GM18868 (cell line): ENCODE data around the gene C3orf18.
"Not testable (repeated sequence)": the region's sequence is repeated elsewhere in the genome, so short reads cannot be mapped to it uniquely, and the experiment has no call there.

Experiments used
- ATAC-seq: cut with Tn5 transposase; IDR thresholded peaks from one replicate; pipeline ENCODE4 v1.9.1; 2021; ENCODE audit warnings: mild to moderate bottlenecking, moderate library complexity; ENCODE audit not compliant: unreplicated experiment

Gene C3orf18

DNA sequence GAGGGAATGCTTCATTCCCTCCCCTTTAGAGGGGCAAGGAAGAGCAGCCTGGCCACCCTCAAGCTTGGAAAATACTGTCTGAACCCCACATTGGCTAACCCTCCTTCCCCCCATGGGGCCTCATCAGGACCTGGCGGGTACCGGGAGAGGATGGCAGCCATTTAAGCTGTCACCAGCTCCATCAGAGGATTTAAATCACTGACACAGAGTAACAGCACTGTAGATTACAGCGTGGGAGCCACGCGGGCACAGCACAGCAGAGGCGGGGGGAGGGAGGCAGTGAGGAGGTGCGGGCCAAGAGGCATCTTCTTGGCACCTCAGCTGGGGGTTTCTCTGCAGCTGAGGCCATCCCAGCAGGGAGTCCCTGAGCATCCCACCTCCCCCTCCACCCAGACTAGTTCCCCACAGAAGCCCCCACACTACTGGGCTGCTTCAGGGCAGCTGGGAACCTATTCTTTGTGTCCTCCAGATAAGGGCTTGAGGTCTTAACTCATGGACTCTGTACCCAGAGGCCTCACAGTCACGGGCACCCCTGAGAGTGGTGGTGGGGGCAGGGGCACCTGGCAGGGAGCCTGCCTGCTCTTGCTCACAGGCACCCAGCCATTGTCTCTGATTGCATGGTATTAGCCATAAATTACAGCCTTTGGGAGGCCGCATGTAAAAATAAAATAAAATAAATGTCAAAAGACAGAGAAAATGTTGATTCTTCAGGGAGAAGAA, 42.2 kb downstream of the C3orf18 start:
- no peak for ATAC-seq

DNA sequence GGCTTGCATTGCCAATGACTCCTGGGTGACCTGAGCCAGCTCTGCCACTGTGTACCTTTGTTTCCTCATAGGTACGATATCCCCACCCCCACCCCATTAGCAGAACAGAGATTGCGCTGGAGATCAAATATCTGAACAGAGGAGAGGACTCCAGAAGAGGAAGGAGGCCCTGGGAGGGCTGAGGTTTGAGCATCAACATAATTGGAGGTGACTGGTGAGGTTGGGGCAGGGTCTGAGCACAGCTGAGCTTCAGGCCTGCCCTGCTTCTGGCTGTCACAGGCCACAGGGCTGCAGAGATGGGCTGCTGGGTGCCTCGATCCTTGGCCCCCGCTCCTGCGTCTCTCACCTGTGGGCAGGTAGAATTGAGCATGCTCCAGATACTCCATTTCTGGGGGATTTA, 42.8 kb downstream of the C3orf18 start:
- no peak for ATAC-seq

DNA sequence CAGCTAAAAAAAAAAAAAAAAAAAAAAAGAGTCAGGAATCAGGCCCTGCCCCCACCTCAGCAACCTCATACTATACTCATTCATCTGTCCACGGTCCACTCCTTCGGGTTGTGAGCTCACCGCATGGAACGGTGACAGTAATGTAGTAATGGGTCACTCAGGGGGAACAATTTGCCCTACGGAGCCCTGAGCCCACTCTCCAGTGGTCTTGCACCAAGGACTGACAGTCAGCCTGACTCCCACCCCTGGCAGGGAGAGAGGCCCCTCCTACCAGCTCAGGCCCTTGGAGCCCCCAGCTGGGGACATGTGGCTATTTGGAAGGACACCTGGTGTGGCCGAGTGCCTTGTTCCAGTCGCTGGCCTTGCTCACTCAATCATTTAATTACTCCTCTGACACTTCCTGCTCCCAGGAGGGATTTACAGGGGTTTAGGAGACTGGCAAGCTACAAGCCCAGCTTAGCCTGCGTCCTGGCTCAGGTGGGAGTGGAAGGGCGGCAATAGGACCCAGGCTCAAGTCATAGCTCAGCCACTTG, 44.2 kb downstream of the C3orf18 start:
- no peak for ATAC-seq

DNA sequence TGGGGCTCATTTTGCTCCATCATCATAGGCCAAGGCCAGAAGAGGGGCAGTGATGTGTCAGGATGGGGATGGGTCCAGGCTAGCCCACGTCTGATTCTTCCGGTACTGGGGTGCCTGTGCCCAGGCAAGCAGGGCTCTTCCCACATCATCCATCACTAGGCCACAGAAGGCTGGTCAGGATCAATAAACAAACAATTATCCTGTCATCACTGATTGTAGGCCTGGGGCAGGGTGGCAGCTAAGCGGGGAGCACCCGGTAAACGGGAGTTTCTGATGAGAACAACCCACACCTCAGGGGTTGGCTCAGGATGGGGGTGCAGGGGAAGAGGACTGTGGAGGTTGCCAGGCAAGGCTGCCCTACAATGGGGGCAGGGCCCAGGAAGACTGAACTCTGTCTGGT, 46.0 kb downstream of the C3orf18 start:
- no peak for ATAC-seq

DNA sequence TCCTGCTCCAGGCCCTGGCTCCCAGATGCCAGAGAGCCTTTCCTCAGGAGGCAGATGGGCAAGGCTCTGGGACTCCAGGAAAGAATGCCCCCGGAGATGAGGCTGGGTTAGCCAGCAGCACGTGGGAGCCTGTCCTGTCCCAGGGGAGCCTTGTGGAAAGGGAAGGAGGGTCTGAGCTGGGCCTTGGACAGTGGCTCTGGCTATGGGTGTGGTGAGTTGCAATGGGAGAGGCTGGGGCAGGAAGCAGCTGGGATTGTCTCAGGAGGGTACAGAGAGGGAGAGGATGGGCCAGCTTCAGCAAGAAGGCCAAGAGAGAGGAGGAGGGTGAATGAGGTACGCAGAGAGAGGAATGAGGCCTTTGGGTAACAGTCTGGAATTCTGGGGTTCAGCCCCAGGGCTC, 46.7 kb downstream of the C3orf18 start:
- no peak for ATAC-seq

DNA sequence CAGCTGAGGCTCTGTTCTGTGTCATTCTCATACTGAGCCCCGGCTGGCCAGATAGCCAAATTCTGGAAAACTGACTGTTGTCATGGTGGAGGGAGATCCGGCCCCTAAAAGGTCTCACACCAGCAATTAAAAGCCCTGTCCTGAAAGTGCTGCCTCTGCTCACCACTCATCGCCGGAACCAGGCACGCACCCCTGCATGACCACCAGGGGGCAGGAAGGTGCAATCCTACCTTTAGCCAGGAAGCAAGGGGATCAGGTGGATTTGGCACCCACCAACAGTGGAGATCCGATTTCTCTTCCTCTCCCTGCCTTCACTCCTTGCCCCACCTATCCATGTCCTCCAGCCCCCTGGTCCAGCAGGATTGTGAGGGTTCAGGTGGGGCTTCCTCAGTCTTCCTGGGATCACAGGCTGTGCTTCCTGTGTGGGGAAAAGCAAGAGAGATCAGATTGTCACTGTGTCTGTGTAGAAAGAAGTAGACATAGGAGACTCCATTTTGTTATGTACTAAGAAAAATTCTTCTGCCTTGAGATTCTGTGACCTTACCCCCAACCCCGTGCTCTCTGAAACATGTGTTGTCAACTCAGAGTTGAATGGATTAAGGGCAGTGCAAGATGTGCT, 48.0 kb downstream of the C3orf18 start:
- ATAC-seq: no peak

DNA sequence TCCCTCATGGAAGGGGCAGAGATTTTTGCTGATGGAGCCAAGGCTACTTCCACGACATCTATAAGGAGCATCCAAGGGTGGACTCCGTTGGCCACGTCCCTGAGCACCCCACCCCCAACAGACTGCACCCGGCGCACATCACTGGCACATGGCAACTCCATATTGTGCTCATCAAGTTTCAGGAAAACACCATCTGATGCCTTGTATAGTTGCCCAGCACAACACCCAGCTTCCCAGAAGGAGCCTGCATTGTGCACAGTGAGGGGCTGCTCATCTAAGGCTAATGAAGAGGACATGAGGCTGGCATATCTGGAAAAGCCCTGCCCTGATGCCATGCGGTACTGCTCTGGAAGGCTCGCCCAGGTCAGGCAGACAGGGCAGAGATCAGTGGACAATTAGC, 49.1 kb downstream of the C3orf18 start:
- no peak for ATAC-seq

DNA sequence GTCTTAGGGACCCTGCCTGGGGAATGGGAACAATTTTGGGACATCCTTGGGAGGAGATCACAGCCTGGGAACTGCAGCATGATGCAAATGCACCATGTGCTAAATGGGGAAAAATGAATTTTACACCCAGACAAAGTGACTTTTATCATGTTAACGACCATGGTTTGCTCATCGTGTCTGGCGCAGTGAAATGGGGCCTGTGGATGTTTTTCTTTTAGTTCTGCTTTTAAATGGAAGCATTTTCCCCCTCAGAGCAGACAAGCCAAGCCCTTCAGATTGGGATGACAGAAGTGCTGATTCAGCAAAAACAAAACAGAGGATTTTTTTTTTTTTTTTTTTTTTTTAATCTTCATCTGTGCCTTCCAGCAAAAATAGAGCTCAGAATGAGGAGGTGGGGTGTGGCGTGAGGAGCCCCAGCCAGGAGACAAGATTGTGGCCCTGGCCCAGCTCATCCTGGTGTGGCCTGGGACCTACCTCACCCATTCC, 49.8 kb downstream of the C3orf18 start:
- ATAC-seq: no peak

DNA sequence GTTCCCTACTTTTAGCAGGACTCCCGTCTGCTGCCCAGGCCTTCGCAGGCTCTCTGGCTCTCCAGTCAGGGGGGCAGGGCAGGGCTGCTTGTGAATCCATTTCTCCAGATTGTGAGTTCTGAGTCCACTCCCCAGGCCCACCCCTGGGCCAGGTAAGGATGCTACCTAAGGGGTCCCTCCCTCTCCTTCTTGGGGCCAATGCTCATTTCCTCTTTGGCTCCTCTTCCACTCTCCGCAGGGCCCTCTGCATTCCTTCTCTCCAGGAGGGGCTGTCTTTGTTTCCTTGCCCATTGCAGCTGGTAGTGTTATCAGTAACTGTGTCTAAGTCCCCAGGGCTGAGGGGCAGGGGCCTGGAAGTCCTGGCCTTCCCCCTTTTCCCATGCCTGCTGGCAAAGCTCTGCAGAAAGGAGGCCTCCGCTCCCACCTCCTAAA, 51.1 kb downstream of the C3orf18 start:
- ATAC-seq: no peak

DNA sequence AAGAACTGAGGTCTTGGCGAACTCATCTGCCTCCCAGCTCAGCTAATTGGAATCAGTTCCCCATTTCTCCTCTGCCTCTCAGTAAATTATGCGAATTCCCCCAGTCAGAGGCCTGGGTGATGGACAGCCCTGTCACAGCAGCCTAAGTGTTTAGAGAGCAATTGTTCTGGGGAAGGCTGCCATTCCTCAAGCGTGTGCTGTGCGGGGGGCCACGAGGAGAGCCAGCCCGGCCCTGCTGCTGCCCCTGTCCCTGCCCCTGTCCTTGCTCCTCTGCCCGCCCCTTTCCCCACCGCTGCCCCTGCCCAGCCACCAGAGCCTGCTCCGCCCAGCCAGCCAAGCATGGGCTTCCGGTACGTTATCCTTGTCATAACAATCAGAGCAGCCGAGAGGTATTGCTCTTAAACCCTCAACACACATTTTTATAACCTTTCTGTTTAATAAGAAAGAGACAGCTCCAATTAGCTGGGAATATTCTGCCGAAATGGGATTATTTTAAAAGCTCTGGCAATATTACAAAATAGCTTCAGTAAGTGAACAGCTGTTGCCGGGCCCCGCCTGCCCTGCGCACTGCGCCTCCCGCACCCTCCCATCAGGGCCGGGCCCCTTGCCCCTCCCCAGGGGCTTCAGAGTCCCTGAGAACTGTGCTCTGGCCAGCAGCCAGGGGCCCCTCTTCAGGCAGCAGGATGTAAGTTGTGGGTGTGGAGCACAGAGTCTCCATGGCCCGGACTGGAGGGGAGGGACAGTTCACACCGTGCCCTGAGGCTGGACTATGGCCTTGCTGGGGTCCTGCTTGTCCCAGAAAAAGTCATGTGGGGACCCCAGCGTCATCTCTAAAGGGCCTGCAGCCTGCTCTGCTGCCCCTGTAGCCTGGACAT, 51.7 kb downstream of the C3orf18 start:
- ATAC-seq: peak; percentile 50

DNA sequence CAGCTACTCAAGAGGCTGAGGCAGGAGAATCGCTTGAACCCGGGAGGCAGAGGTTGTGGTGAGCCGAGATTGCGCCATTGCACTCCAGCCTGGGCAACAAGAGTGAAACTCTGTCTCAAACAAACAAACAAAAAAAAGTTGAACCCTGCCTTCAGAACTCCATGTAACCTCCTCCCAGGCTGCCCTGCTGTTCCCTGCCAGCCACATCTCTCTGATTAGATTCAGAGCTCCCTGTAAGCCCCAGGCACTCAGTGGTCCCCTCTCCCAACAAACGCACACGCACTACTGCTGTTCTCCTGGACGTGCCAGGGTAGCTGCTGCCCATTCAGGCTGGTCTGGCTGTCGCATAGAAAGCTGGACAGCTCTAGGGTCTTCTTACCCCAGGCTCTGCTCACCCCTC, 54.6 kb downstream of the C3orf18 start:
- ATAC-seq: not testable (repeated sequence)

DNA sequence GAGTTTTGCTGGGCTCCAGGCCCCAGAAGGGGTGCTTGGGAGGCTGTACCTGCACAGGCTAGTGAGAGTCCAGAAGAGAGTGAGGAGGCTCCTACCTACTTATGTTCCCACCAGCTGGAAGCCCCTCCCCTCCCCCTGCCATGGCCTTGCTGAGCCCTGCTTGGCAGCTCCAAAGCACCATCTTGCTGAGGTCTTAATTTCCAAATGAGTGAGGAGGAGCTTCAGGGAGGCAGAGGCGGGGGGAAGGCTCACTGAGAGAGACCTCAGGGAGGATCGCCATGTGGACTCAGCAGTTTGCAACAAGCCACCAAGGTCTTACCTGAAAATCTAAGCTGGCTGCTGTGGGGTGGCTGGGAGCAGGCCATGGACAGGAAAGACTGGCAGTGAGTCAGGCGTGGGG, 55.4 kb downstream of the C3orf18 start:
- no peak for ATAC-seq

DNA sequence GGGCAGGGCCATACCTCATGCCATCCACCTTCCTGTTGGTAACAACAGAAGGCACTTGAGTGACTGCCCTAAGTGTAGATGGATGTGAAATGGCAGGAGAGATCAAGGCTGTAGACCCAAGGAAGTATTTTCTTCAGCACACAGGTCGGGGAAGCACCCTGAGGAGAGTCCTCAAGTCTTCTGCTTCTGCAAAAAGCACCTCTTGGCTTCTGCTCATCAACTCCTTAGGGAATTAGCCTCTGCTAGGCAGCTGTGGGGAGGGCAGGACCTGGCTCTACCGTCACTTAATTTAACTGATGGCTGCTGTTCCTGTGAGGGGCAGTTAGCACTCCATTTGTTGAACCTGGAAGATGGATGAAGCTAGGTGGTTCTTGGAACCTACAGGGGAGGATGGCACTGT, 57.2 kb downstream of the C3orf18 start:
- no peak for ATAC-seq

DNA sequence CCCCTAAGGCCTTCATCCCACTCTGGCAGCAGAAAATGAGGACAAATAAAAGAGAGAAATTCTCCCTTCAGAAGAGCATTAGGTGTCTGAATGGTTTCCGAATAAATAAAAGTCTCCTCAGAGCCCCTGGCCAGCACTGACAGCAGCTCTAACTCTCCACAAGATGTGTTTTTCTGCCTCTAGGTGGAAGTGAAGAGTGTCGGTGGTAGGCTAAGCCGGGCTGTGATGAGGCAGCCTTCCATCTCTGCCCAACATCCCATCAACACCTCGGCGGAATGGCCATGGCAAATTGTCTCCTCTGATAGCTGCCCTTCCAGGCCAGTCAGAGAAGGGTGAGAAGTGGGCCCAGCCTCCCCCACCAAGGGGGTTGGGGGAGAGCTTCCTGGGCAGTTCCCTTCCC, 57.8 kb downstream of the C3orf18 start:
- ATAC-seq: no peak

DNA sequence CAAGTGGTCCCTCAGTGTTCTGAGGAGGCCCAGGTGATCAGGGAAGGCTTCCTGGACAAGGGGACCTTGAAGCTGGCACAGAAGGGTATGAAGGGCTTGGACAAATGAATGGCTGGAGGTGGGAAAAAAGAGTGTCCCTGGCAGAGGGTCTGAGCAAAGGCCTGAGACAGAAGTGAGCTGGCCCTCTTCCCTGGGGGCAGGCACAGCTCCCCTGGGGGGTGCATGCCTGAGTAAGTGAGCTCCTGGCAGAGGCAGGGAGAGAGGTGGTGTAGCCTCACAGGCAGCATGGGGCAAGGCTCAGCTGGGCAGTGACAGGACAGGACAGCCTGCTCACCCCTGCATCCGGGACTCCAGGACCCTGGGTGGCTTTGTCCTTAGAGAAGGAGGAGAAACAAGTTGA, 58.7 kb downstream of the C3orf18 start:
- ATAC-seq: no peak
